IgD-negative memory B cell (primary cell): ENCODE data around the gene COL16A1. TPM values are rescaled to one million over a fixed set of nuclear protein-coding genes. Genes with fewer than 3 reads are reported as not detected.

Experiments used
- H3K27ac Mint-ChIP-seq, 3 donors: one replicate each; pipeline ENCODE4 v1.8.0; 2020 to 2022; ENCODE audit warnings: mild to moderate bottlenecking in 3 of 3, mixed read lengths in 3 of 3, moderate library complexity in 1 of 3
- H3K27me3 Mint-ChIP-seq: one replicate; pipeline ENCODE4 v1.8.0; 2021; ENCODE audit warnings: mixed read lengths
- H3K36me3 Mint-ChIP-seq: one replicate; pipeline ENCODE4 v1.8.0; 2020; ENCODE audit warnings: mild to moderate bottlenecking, mixed read lengths
- H3K4me1 Mint-ChIP-seq, 3 donors: one replicate each; pipeline ENCODE4 v1.8.0; 2020 to 2022; ENCODE audit warnings: mixed read lengths in 3 of 3, mild to moderate bottlenecking in 1 of 3
- H3K4me3 Mint-ChIP-seq, 4 donors: one replicate each; pipeline ENCODE4 v1.8.0; 2020 to 2022; ENCODE audit warnings: mild to moderate bottlenecking in 4 of 4, mixed read lengths in 4 of 4, moderate library complexity in 3 of 4
- H3K9me3 Mint-ChIP-seq, 3 donors: one replicate each; pipeline ENCODE4 v1.8.0; 2020 to 2021; ENCODE audit warnings: mixed read lengths in 3 of 3, mild to moderate bottlenecking in 1 of 3
- polyA plus RNA-seq: library from polyadenylated mRNA; unstranded; fragments of 300-500 nt; fragmentation: Illumina TruSeq; gene quantifications from one replicate; pipeline ENCODE4 v1.2.3, GENCODE V29; 2021

The COL16A1 gene
- polyA plus RNA-seq, 1 donor from 2014 or later, result not detected

- H3K9me3 Mint-ChIP-seq, result no peaks in the 10 kb centered on the region
- H3K4me3 Mint-ChIP-seq, result no peak overlapping the region
- H3K36me3 Mint-ChIP-seq, result peaks cover 3% of the 10 kb centered on the region
- H3K27ac Mint-ChIP-seq, result no peak overlapping the region
- H3K4me1 Mint-ChIP-seq, result peaks cover 16 to 27% (median 26%) of the 10 kb centered on the region in 3 donors
- H3K27me3 Mint-ChIP-seq, result no peaks in the 10 kb centered on the region
These were observed 63.6 kb downstream of the COL16A1 start for GRCh38 chr1:31640179-31640578.

- no peak overlapping the region for H3K4me3 Mint-ChIP-seq
- no peak overlapping the region for H3K27ac Mint-ChIP-seq
These were observed 64.3 kb downstream of the COL16A1 start for GRCh38 chr1:31639543-31639942.

GRCh38 chr1:31637915-31638673 lies 65.7 kb downstream of the COL16A1 start:
- no peak overlapping the region for H3K4me3 Mint-ChIP-seq
- H3K36me3 Mint-ChIP-seq, result no peaks in the 10 kb centered on the region
- H3K27ac Mint-ChIP-seq, result no peak overlapping the region
- H3K9me3 Mint-ChIP-seq, result no peaks in the 10 kb centered on the region
- H3K4me1 Mint-ChIP-seq, result peaks cover 7 to 17% (median 14%) of the 10 kb centered on the region in 3 donors
- no peaks in the 10 kb centered on the region for H3K27me3 Mint-ChIP-seq

More at GRCh38 chr1:31639543-31639942, 64.3 kb downstream of the COL16A1 start:
- Mint-ChIP-seq H3K4me1 (peaks cover 10 to 25% (median 19%) of the 10 kb centered on the region in 3 donors), H3K9me3 (no peaks in the 10 kb centered on the region), H3K27me3 (no peaks in the 10 kb centered on the region), H3K36me3 (no peaks in the 10 kb centered on the region)

GRCh38 chr1:31633117-31633516 lies 70.7 kb downstream of the COL16A1 start:
- Mint-ChIP-seq H3K4me3 (no peak overlapping the region), H3K4me1 (peaks cover 6 to 8% (median 8%) of the 10 kb centered on the region in 3 donors), H3K36me3 (no peaks in the 10 kb centered on the region), H3K27me3 (no peaks in the 10 kb centered on the region), H3K27ac (no peak overlapping the region), H3K9me3 (no peaks in the 10 kb centered on the region)

GRCh38 chr1:31632649-31633048 lies 71.2 kb downstream of the COL16A1 start:
- Mint-ChIP-seq H3K27ac (no peak overlapping the region), H3K36me3 (no peaks in the 10 kb centered on the region), H3K27me3 (no peaks in the 10 kb centered on the region)

GRCh38 chr1:31628931-31629556 lies 74.8 kb downstream of the COL16A1 start:
- Mint-ChIP-seq H3K36me3 (no peaks in the 10 kb centered on the region), H3K9me3 (no peaks in the 10 kb centered on the region), H3K27me3 (no peaks in the 10 kb centered on the region), H3K4me3 (no peak overlapping the region), H3K4me1 (peaks cover 0 to 5% (median 5%) of the 10 kb centered on the region in 3 donors), H3K27ac (no peak overlapping the region)

More at GRCh38 chr1:31632649-31633048, 71.2 kb downstream of the COL16A1 start:
- peaks cover 3 to 4% (median 4%) of the 10 kb centered on the region in 3 donors for H3K4me1 Mint-ChIP-seq
- no peaks in the 10 kb centered on the region for H3K9me3 Mint-ChIP-seq
- H3K4me3 Mint-ChIP-seq, result no peak overlapping the region

GRCh38 chr1:31627930-31628559 lies 75.8 kb downstream of the COL16A1 start:
- Mint-ChIP-seq H3K4me3 (no peak overlapping the region), H3K27ac (no peak overlapping the region), H3K36me3 (no peaks in the 10 kb centered on the region), H3K27me3 (no peaks in the 10 kb centered on the region), H3K4me1 (peaks cover 0 to 8% (median 5%) of the 10 kb centered on the region in 3 donors), H3K9me3 (no peaks in the 10 kb centered on the region)

GRCh38 chr1:31627301-31627929 lies 76.4 kb downstream of the COL16A1 start:
- Mint-ChIP-seq H3K4me3 (no peak overlapping the region), H3K4me1 (peaks cover 0 to 8% (median 5%) of the 10 kb centered on the region in 3 donors), H3K36me3 (no peaks in the 10 kb centered on the region), H3K9me3 (no peaks in the 10 kb centered on the region), H3K27ac (no peak overlapping the region), H3K27me3 (no peaks in the 10 kb centered on the region)

- Mint-ChIP-seq H3K4me1 (peaks cover 0 to 8% (median 5%) of the 10 kb centered on the region in 3 donors), H3K4me3 (no peak overlapping the region), H3K27ac (peak overlapping the region in 1 of 3 donors; percentile 91), H3K27me3 (no peaks in the 10 kb centered on the region), H3K9me3 (no peaks in the 10 kb centered on the region), H3K36me3 (no peaks in the 10 kb centered on the region)
These were observed 77.3 kb downstream of the COL16A1 start for GRCh38 chr1:31626223-31627207.

- peaks cover under 1% of the 10 kb centered on the region for H3K36me3 Mint-ChIP-seq
- peaks cover 0 to 8% (median 5%) of the 10 kb centered on the region in 3 donors for H3K4me1 Mint-ChIP-seq
- H3K27me3 Mint-ChIP-seq, result no peaks in the 10 kb centered on the region
- H3K9me3 Mint-ChIP-seq, result no peaks in the 10 kb centered on the region
- no peak overlapping the region for H3K4me3 Mint-ChIP-seq
- no peak overlapping the region for H3K27ac Mint-ChIP-seq
These were observed 78.1 kb downstream of the COL16A1 start for GRCh38 chr1:31625561-31626222.

- H3K36me3 Mint-ChIP-seq, result peaks cover 1% of the 10 kb centered on the region
- H3K9me3 Mint-ChIP-seq, result no peaks in the 10 kb centered on the region
- H3K4me1 Mint-ChIP-seq, result peaks cover 0 to 8% (median 5%) of the 10 kb centered on the region in 3 donors
- H3K27ac Mint-ChIP-seq, result no peak overlapping the region
- no peak overlapping the region for H3K4me3 Mint-ChIP-seq
- no peaks in the 10 kb centered on the region for H3K27me3 Mint-ChIP-seq
These were observed 78.9 kb downstream of the COL16A1 start for GRCh38 chr1:31624731-31625514.

GRCh38 chr1:31624309-31624708 lies 79.5 kb downstream of the COL16A1 start:
- peaks cover 5% of the 10 kb centered on the region for H3K27me3 Mint-ChIP-seq
- peaks cover 1% of the 10 kb centered on the region for H3K36me3 Mint-ChIP-seq
- peaks cover under 1 to 13% (median 5%) of the 10 kb centered on the region in 3 donors for H3K4me1 Mint-ChIP-seq
- H3K9me3 Mint-ChIP-seq, result no peaks in the 10 kb centered on the region
- H3K27ac Mint-ChIP-seq, result no peak overlapping the region
- H3K4me3 Mint-ChIP-seq, result no peak overlapping the region

GRCh38 chr1:31623365-31623764 lies 80.5 kb downstream of the COL16A1 start:
- Mint-ChIP-seq H3K27me3 (peaks cover 14% of the 10 kb centered on the region), H3K9me3 (no peaks in the 10 kb centered on the region), H3K4me3 (no peak overlapping the region)

More at GRCh38 chr1:31623365-31623764, 80.5 kb downstream of the COL16A1 start:
- Mint-ChIP-seq H3K4me1 (peaks cover 9 to 15% (median 10%) of the 10 kb centered on the region in 3 donors), H3K27ac (no peak overlapping the region), H3K36me3 (peaks cover 1% of the 10 kb centered on the region)
